Skeletal muscle tissue (tissue), 4 donors: Measurements from ENCODE around the gene PTP4A1. TPM values are rescaled to one million over a fixed set of nuclear protein-coding genes. Genes with fewer than 3 reads are reported as not detected.
"Not testable (repeated sequence)": the region's sequence is repeated elsewhere in the genome, so short reads cannot be mapped to it uniquely, and the experiment has no call there.

ENCODE experiments used
- H3K27ac ChIP-seq: one replicate; pipeline ENCODE4 v1.7.0; 2013; ENCODE audit warnings: mild to moderate bottlenecking, low read depth, low read length, inconsistent platforms
- H3K27me3 ChIP-seq, 3 donors: one replicate each; pipeline ENCODE4 v1.7.0; 2013; ENCODE audit warnings: low read length in 3 of 3; ENCODE audit not compliant: control insufficient read depth in 3 of 3, insufficient read depth in 3 of 3
- H3K36me3 ChIP-seq, 3 donors: one replicate each; pipeline ENCODE4 v1.7.0; 2013; ENCODE audit warnings: low read length in 3 of 3; ENCODE audit not compliant: control insufficient read depth in 3 of 3, insufficient read depth in 3 of 3
- H3K4me1 ChIP-seq, 3 donors: one replicate each; pipeline ENCODE4 v1.7.0; 2013; ENCODE audit warnings: low read length in 3 of 3, mild to moderate bottlenecking in 3 of 3; ENCODE audit not compliant: control insufficient read depth in 3 of 3, insufficient read depth in 3 of 3
- H3K4me3 ChIP-seq, 3 donors: one replicate each; pipeline ENCODE4 v1.7.0; 2013; ENCODE audit warnings: low read length in 3 of 3
- H3K9ac ChIP-seq, 3 donors: one replicate each; pipeline ENCODE4 v1.7.0; 2013; ENCODE audit warnings: low read length in 3 of 3, mild to moderate bottlenecking in 3 of 3, moderate library complexity in 2 of 3, low read depth in 1 of 3
- H3K9me3 ChIP-seq, 3 donors: one replicate each; pipeline ENCODE4 v1.7.0; 2013; ENCODE audit warnings: low read length in 3 of 3; ENCODE audit not compliant: control insufficient read depth in 3 of 3
- total RNA-seq: library from RNA; depleted of rRNA; stranded (reverse); fragments of >200 nt; gene quantifications from one replicate; pipeline ENCODE4 v1.2.3, GENCODE V29; 2014
- donor health status: Osteomylitis.

PTP4A1 gene
- total RNA-seq, 1 donor from 2014 or later: 28.7 TPM

DNA sequence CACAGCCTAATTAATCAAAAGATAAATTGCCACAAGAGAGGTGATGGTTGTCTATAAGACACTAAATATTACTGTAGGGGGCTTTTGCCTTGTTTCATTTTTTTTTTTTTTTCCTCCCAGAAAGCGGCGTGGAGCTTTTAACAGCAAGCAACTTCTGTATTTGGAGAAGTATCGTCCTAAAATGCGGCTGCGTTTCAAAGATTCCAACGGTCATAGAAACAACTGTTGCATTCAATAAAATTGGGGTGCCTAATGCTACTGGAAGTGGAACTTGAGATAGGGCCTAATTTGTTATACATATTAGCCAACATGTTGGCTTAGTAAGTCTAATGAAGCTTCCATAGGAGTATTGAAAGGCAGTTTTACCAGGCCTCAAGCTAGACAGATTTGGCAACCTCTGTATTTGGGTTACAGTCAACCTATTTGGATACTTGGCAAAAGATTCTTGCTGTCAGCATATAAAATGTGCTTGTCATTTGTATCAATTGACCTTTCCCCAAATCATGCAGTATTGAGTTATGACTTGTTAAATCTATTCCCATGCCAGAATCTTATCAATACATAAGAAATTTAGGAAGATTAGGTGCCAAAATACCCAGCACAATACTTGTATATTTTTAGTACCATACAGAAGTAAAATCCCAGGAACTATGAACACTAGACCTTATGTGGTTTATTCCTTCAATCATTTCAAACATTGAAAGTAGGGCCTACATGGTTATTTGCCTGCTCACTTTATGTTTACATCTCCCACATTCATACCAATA is 7.8 kb downstream of the PTP4A1 start:
- Histone ChIP-seq H3K27me3 (no peaks in the 10 kb centered on the region), H3K9me3 (no peaks in the 10 kb centered on the region), H3K4me3 (no peak overlapping the region), H3K36me3 (peaks cover 27 to 58% (median 53%) of the 10 kb centered on the region in 3 donors), H3K27ac (no peak overlapping the region), H3K9ac (no peak overlapping the region), H3K4me1 (peaks cover 0 to 12% (median 4%) of the 10 kb centered on the region in 3 donors)

DNA sequence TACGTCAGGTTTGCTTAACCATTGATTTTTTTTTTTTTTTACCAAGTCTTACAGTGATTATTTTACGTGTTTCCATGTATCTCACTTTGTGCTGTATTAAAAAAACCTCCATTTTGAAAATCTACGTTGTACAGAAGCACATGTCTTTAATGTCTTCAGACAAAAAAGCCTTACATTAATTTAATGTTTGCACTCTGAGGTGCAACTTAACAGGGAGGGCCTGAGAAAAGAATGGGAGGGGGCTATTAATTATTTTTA is 8.4 kb downstream of the PTP4A1 start:
- H3K27ac ChIP-seq: no peak overlapping the region
- H3K9ac ChIP-seq: no peak overlapping the region
- no peak overlapping the region for H3K4me3 ChIP-seq
- peaks cover 27 to 58% (median 53%) of the 10 kb centered on the region in 3 donors for H3K36me3 ChIP-seq
- no peaks in the 10 kb centered on the region for H3K9me3 ChIP-seq
- no peaks in the 10 kb centered on the region for H3K27me3 ChIP-seq
- peaks cover 0 to 12% (median 4%) of the 10 kb centered on the region in 3 donors for H3K4me1 ChIP-seq

DNA sequence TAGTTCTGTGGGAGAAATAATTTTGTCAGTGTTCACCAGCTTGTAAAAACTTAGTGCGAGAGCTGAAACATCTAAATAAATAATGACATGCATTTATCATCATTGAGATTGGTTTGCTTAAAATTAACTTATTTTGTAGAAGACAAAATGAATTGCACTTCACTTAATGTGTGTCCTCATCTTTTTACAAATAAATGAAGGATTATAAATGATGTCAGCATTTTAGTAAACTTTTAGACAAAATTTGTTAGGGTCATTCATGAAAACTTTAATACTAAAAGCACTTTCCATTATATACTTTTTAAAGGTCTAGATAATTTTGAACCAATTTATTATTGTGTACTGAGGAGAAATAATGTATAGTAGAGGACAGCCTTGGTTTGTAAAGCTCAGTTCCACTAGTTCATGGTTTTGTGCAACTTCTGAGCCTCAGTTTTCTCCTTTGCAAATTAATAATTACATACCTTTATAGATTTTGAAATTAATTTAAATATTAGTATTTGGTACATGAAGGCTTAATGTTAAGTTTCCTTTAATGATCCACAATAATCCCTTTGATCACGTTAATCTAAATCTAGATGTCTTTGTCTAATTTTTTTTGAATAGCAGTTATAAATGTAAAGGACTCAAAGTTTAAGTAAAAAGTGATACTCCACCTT is 9.2 kb downstream of the PTP4A1 start:
- Histone ChIP-seq H3K9ac (no peak overlapping the region), H3K27me3 (no peaks in the 10 kb centered on the region), H3K27ac (no peak overlapping the region), H3K4me1 (peaks cover 0 to 8% (median 2%) of the 10 kb centered on the region in 3 donors), H3K4me3 (no peak overlapping the region), H3K36me3 (peaks cover 25 to 55% (median 51%) of the 10 kb centered on the region in 3 donors), H3K9me3 (no peaks in the 10 kb centered on the region)

DNA sequence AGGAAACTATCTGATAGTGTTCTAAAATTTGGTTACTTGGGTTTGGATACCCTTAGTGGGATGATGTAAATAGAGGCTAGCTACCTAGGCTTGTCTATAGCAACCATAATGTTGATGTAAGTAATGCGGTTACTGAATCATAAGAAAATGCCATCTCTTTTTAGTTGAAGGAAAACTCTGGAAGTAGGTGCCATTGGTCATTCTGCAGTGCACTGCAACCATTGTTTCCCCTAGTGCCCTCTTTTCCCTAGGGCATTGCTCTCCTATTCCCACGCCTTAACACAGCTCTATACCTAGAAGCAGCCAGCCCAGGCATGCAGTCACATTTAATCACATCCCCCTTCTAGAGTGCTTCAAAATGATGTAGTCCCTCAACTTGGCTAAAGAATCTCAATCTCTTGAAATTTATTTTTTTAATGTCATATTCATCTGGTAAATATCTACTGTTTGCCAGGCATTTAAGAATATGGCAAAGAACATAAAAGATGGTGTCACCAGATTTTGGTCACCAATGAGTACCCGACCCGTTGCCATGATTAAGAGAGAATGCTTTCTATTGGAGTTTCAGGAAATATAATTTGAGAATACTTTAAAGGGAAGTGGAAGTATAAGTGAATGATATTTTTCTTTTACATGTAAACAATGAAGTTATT is 10.4 kb downstream of the PTP4A1 start:
- Histone ChIP-seq H3K4me3 (no peak overlapping the region), H3K9me3 (no peaks in the 10 kb centered on the region), H3K36me3 (peaks cover 17 to 48% (median 41%) of the 10 kb centered on the region in 3 donors), H3K27ac (no peak overlapping the region), H3K27me3 (no peaks in the 10 kb centered on the region), H3K4me1 (no peaks in the 10 kb centered on the region), H3K9ac (no peak overlapping the region)

DNA sequence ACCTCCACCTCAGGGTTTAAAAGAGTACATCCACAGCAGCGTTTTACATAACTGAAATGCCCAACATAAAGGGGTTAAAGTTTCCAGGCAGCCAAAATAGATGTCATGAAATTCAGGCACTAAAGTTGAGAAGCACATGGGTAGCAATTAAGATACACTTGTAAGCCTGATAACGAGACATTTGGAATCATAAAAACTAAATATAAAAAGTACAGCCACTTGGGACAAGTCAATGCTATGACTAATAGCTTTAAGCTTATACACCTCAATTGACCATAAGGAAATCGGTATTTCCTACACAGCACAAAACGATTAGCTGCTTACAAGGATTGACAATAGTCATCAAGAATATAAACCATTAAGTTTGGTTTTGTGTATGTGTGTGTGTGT is 11.8 kb downstream of the PTP4A1 start:
- Histone ChIP-seq H3K9me3 (no peaks in the 10 kb centered on the region), H3K27ac (no peak overlapping the region), H3K27me3 (no peaks in the 10 kb centered on the region), H3K4me3 (no peak overlapping the region), H3K36me3 (peaks cover 17 to 34% (median 29%) of the 10 kb centered on the region in 3 donors), H3K9ac (no peak overlapping the region), H3K4me1 (no peaks in the 10 kb centered on the region)

DNA sequence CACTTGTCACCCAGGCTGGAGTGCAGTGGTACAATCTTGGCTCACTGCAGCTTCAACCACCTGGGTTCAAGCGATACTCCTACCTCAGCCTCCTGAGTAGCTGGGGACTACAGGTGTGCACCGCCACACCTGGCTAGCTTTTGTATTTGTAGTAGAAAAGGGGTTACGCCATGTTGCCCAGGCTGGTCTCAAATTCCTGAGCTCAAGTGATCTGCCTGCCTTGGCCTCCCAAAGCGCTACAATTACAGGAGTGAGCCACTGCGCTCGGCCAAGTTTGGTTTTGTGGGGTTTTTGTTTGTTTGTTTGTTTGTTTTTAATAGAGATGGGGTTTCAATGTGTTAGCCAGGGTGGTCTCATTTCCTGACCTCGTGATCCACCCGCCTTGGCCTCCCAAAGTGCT is 12.3 kb downstream of the PTP4A1 start:
- Histone ChIP-seq H3K4me1 (no peaks in the 10 kb centered on the region), H3K4me3 (no peak overlapping the region), H3K9me3 (no peaks in the 10 kb centered on the region), H3K27me3 (no peaks in the 10 kb centered on the region), H3K27ac (no peak overlapping the region), H3K9ac (no peak overlapping the region), H3K36me3 (peaks cover 15 to 30% (median 25%) of the 10 kb centered on the region in 3 donors)

DNA sequence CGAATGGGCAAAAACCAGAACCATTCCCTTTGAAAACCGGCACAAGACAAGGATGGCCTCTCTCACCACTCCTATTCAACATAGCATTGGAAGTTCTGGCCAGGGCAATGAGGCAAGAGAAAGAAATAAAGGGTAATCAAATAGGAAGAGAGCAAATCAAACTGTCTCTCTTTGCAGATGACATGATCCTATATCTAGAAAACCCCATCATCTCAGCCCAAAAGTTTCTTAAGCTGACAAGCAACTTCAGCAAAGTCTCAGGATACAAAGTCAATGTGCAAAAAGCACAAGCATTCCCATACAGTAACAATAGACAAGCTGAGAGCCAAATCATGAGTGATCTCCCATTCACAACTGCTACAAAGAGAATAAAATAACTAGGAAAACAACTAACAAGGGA is 13.4 kb downstream of the PTP4A1 start:
- not testable (repeated sequence) for H3K4me1 ChIP-seq, H3K27me3 ChIP-seq, H3K9me3 ChIP-seq, H3K9ac ChIP-seq, H3K4me3 ChIP-seq, H3K27ac ChIP-seq
- H3K36me3 ChIP-seq: peaks cover 4 to 19% (median 14%) of the 10 kb centered on the region in 3 donors

DNA sequence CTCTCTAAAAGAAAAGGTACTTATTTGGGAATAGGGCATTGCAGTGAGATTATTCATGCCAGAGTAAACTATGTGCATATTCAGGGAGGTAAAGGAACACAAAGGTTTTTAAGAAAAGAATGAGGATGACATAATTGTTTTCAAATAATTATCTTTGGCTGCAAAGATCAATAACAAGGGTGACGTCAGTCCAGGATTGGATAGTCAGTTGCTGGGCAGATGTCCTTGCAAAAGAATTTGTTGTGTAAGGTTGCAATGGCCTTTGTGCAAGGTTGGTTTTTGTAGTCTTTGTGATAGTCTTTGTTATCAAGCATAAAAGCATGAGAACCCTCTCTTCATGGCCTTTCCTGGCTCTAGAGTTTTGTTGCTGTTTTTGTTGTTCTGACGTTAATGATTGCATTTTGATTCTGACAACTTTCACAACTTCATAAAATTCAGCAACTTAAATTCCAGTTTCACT is 17.7 kb downstream of the PTP4A1 start:
- H3K9me3 ChIP-seq: no peaks in the 10 kb centered on the region
- H3K27me3 ChIP-seq: no peaks in the 10 kb centered on the region
- H3K9ac ChIP-seq: no peak overlapping the region
- no peaks in the 10 kb centered on the region for H3K4me1 ChIP-seq
- no peaks in the 10 kb centered on the region for H3K36me3 ChIP-seq
- H3K27ac ChIP-seq: no peak overlapping the region
- no peak overlapping the region for H3K4me3 ChIP-seq

DNA sequence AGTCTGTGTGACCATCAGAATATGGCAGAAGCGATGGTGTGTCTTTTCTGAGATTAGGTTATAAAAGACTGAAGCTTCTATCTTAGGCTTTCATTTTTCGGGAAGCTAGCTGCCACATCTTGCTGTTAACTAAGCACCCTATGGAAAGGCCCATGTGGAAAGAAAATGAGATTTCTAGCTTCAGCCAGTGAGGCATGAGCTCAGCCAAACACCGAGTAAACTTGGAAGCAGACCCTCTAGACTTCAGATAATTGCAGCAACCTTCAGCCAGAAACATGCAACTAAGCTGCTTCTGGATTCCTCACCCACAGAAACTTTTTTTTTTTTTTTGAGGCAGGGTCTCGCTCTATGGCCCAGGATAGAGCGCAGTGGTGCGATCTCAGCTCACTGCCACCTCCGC is 20.6 kb downstream of the PTP4A1 start:
- Histone ChIP-seq H3K27me3 (no peaks in the 10 kb centered on the region), H3K9me3 (no peaks in the 10 kb centered on the region), H3K4me1 (peaks cover 0 to 3% (median under 1%) of the 10 kb centered on the region in 3 donors), H3K36me3 (no peaks in the 10 kb centered on the region), H3K4me3 (no peak overlapping the region), H3K9ac (no peak overlapping the region), H3K27ac (no peak overlapping the region)
